Measurements from ENCODE around the gene JPH3.
A peak's percentile ranks its signal among the peaks of the same experiment; 100 is the strongest.

The JPH3 gene

DNA sequence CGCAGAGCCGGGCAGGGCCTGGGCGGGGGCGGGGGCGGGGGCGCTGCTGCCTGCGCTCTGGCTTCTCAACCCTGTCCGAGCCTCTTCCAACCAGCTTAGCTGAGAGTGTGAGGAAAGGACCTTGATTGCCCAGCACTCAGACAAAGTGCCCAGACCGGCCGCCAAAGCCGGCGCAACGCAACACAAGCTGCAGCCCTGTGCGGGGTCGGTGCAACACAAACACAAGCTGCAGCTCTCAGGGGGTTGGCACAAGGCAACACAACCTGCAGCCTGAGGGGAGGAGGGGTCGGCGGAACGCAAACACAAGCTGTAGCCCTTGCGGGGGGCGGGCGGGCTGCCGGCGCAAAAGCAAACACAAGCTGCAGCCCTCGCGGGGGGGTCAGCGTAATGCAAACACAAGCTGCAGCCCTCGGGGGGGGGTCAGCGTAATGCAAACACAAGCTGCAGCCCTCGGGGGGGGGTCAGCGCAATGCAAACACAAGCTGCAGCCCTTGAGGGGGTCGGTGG lies 103.5 kb downstream of the JPH3 start:
- Mint-ChIP-seq H3K27me3 (ENCODE audit: low read depth, poor library complexity) (peaks cover 3% of the 10 kb centered on the region), H3K27ac (no peak overlapping the region), H3K4me1 (peaks cover 48% of the 10 kb centered on the region), H3K9me3 (no peaks in the 10 kb centered on the region), H3K4me3 (peak overlapping the region; percentile 38), H3K36me3 (ENCODE audit: low read depth) (peaks cover 20% of the 10 kb centered on the region)
- TF ChIP-seq, protein P1, sequence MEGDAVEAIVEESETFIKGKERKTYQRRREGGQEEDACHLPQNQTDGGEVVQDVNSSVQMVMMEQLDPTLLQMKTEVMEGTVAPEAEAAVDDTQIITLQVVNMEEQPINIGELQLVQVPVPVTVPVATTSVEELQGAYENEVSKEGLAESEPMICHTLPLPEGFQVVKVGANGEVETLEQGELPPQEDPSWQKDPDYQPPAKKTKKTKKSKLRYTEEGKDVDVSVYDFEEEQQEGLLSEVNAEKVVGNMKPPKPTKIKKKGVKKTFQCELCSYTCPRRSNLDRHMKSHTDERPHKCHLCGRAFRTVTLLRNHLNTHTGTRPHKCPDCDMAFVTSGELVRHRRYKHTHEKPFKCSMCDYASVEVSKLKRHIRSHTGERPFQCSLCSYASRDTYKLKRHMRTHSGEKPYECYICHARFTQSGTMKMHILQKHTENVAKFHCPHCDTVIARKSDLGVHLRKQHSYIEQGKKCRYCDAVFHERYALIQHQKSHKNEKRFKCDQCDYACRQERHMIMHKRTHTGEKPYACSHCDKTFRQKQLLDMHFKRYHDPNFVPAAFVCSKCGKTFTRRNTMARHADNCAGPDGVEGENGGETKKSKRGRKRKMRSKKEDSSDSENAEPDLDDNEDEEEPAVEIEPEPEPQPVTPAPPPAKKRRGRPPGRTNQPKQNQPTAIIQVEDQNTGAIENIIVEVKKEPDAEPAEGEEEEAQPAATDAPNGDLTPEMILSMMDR (IDR thresholded peaks at IDR 0.05): no peak
- no peak for DNase-seq

DNA sequence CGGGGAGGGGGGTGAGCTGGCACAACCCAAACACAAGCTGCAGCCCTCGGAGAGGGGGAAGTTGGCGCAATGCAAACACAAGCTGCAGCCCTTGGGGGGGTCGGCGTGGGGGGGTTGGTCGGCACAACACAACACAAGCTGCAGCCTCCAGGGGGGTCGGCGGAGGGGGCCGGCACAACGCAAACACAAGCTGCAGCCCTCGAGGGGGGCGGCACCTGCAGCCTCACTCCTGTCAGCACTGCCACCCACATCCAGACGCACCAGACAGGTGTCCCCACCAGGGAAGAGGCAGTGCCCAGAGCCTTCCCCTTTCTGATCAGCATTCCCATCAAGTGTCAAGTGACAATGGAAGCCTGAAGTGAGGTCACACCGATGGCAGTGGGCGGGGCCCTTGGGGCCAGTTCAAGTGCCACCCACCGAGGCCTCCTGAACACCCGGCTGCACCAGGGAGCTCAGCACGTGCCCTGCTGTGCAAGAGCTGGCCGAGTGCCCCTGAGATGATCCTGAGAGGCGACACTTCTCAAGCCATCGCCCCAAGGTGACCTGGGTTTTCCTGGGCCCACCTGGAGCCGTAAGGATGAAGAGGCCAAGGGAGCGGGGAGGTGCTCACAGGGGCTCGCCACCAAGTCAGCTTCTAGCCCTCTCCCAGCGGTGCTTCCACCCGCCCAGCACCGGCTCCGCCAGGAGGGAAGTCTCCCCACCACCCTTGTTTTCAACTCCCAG lies 104.1 kb downstream of the JPH3 start:
- Mint-ChIP-seq H3K4me1 (peaks cover 48% of the 10 kb centered on the region), H3K36me3 (ENCODE audit: low read depth) (peaks cover 20% of the 10 kb centered on the region), H3K9me3 (no peaks in the 10 kb centered on the region), H3K4me3 (no peak overlapping the region), H3K27ac (peak overlapping the region; percentile 39), H3K27me3 (ENCODE audit: low read depth, poor library complexity) (peaks cover 3% of the 10 kb centered on the region)
- TF ChIP-seq, protein P1 (IDR thresholded peaks at IDR 0.05): no peak
- no peak for DNase-seq

DNA sequence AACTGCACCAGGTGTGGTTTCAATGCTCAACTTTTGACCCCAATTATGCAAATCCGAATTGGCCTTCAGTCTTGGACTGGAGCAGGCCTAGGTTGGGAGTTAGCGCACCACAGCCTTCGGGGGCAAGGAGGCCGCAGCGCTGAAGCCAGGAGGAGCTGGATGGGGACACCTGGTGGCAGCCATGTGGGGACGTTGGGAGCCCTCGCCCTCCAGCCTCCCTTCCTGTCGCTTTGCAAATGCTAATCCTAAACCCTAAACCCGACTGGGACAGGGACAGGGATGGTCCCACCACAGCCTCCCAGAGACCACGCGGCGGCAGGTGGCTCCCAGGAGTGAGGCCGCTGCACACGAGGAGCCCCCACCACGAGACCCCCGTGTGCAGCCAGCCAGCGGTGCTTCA lies 104.8 kb downstream of the JPH3 start:
- DNase-seq: no peak
- Mint-ChIP-seq H3K4me1 (peaks cover 47% of the 10 kb centered on the region), H3K9me3 (no peaks in the 10 kb centered on the region), H3K27ac (peak overlapping the region; percentile 39), H3K27me3 (ENCODE audit: low read depth, poor library complexity) (peaks cover 3% of the 10 kb centered on the region), H3K36me3 (ENCODE audit: low read depth) (peaks cover 20% of the 10 kb centered on the region), H3K4me3 (no peak overlapping the region)
- TF ChIP-seq, protein P1 (IDR thresholded peaks at IDR 0.05): no peak

DNA sequence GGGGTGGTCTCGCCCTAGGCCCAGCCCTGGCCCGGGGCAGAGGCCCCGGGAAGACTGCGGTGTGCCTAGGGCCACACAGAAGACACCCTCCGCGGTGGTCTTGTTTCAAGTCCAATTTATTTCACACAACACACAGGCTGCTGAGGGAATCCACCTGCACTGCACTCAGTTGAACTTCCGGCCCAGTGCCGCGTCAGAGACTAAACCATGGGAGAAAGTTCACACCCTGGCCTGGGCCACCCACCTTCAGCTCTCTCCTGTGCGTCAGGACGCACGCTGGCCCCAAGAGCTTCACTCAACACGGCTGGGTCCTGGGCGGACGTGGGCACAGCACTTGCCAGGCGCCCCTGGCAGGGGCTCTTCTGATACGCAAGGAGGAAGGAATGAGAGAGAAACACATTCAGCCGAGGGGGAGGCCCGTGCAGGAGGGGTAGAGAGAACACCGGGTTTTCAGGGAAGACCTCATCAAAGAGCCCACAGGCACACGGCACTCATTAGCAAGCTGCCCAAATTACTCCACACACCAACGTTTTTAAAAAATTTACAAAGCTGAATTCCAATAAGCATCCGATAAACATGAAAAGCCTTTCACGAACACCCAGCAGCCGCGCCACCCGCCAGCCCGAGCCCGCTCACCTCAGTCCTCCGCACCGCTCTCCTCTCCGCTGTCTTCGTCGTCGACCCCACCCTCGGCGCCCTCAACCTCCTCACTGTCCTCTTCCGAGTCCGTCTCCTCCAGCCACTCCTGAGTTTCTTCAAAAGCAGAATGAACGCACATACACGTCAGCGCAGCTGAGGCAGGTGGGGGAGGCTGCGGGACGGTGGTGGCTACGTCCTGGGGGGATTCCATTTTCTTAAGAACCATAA lies 105.6 kb downstream of the JPH3 start:
- no peak overlapping the region for H3K4me3 Mint-ChIP-seq
- H3K27ac Mint-ChIP-seq: peak overlapping the region; percentile 10
- H3K36me3 Mint-ChIP-seq (ENCODE audit: low read depth): peaks cover 20% of the 10 kb centered on the region
- H3K4me1 Mint-ChIP-seq: peaks cover 38% of the 10 kb centered on the region
- no peaks in the 10 kb centered on the region for H3K9me3 Mint-ChIP-seq
- no peak for DNase-seq
- TF ChIP-seq, protein P1 (IDR thresholded peaks at IDR 0.05): no peak
- H3K27me3 Mint-ChIP-seq (ENCODE audit: low read depth, poor library complexity): peaks cover 3% of the 10 kb centered on the region

DNA sequence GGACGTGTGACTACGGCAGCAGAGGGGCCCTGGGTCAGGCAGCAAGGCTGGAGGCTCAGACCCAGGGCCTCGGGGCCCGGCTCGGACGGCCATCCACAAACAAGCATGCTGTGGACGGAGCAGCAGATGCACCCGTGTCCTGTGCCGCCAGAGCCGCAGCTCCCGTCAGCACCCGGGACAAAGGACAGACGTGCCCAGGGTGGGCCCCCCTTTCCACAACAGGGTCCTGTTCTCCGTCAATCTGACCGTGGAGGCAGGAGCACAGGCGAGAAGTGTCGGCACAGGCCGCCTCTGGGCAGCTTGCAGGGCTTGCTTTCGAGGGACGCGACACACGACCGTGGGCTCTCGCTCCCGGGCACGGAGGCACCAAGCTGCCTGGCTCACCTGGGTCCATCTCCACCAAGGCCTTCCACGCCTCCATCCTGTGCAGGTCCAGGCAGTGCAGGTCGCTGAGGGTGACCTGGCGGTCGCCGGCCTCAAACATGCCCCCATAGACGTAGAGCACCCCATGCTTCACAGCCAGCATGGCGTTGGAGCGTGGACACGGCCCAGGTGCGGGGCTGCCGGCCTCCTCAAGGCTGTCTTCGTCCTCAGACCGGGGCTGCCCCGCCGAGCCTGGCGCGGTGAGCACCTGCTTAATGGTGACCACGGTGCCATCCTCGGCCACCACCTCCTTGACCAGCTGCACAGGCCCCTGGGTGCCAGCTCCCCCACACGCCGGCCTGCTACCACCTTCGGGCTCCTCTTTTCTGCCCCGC lies 106.8 kb downstream of the JPH3 start:
- TF ChIP-seq, protein P1 (IDR thresholded peaks at IDR 0.05): no peak
- Mint-ChIP-seq H3K4me1 (peaks cover 31% of the 10 kb centered on the region), H3K27me3 (ENCODE audit: low read depth, poor library complexity) (peaks cover 3% of the 10 kb centered on the region)

More for the DNA sequence above, 106.8 kb downstream of the JPH3 start:
- DNase-seq: no peak
- Mint-ChIP-seq H3K27ac (no peak overlapping the region), H3K9me3 (no peaks in the 10 kb centered on the region), H3K36me3 (ENCODE audit: low read depth) (peaks cover 20% of the 10 kb centered on the region), H3K4me3 (no peak overlapping the region)
